Neuronal stem cell (in vitro differentiated cells): ENCODE results near the gene ZNF500.

Source experiments
- DNase-seq: peaks from one replicate; pipeline ENCODE4 v3.0.0-alpha.2; 2013; ENCODE audit warnings: low spot score
- H2AFZ ChIP-seq: one replicate; pipeline ENCODE4 v1.6.1; 2013; ENCODE audit warnings: mild to moderate bottlenecking, low read length, inconsistent platforms
- H2AK5ac ChIP-seq: 2 replicates; pipeline ENCODE4 v1.6.1; 2013; ENCODE audit warnings: low read depth, mild to moderate bottlenecking, inconsistent platforms, low read length, moderate library complexity, mixed read lengths
- H2BK120ac ChIP-seq: 2 replicates; pipeline ENCODE4 v1.6.1; 2013; ENCODE audit warnings: low read depth, mild to moderate bottlenecking, inconsistent platforms, low read length, moderate library complexity, mixed read lengths
- H2BK12ac ChIP-seq: one replicate; pipeline ENCODE4 v1.6.1; 2013; ENCODE audit warnings: low read length, inconsistent platforms
- H2BK15ac ChIP-seq: 2 replicates; pipeline ENCODE4 v1.6.1; 2013; ENCODE audit warnings: mild to moderate bottlenecking, low read length, inconsistent platforms, mixed read lengths
- H2BK5ac ChIP-seq: one replicate; pipeline ENCODE4 v1.6.1; 2013; ENCODE audit warnings: inconsistent platforms, mild to moderate bottlenecking, low read length, moderate library complexity
- H3K14ac ChIP-seq: one replicate; pipeline ENCODE4 v1.6.1; 2013; ENCODE audit warnings: low read length, inconsistent platforms
- H3K18ac ChIP-seq: 2 replicates; pipeline ENCODE4 v1.6.1; 2013; ENCODE audit warnings: low read length, inconsistent platforms
- H3K23ac ChIP-seq: 2 replicates; pipeline ENCODE4 v1.6.1; 2013; ENCODE audit warnings: low read depth, mild to moderate bottlenecking, mixed read lengths, low read length, inconsistent platforms; ENCODE audit not compliant: poor library complexity
- H3K27ac ChIP-seq: replicated peaks from 3 replicates; pipeline ENCODE4 v1.5.1; 2013; ENCODE audit warnings: low read length, inconsistent platforms
- H3K27me3 ChIP-seq, 3 experiments: 2 replicates each; pipeline ENCODE4 v1.6.1; 2013; ENCODE audit warnings: low read length in 3 of 3, mild to moderate bottlenecking in 2 of 3, inconsistent platforms in 1 of 3, low read depth in 1 of 3, mixed read lengths in 1 of 3, moderate library complexity in 1 of 3; ENCODE audit not compliant: control insufficient read depth in 3 of 3, insufficient read depth in 3 of 3
- H3K36me3 ChIP-seq, 2 donors: replicated peaks in 1 of 2; 2 replicates each; pipeline ENCODE4 v1.6.1; 2013; ENCODE audit warnings: low read length in 2 of 2; ENCODE audit not compliant: control insufficient read depth in 2 of 2, insufficient read depth in 2 of 2
- H3K4ac ChIP-seq: 2 replicates; pipeline ENCODE4 v1.6.1; 2013; ENCODE audit warnings: inconsistent platforms, mild to moderate bottlenecking, low read length, moderate library complexity
- H3K4me1 ChIP-seq, 2 donors: 1 replicate in 1 of 2; 2 replicates in 1 of 2; pipeline ENCODE4 v1.6.1; 2013; ENCODE audit warnings: low read length in 2 of 2, low read depth in 1 of 2; ENCODE audit not compliant: control insufficient read depth in 2 of 2, insufficient read depth in 1 of 2
- H3K4me2 ChIP-seq: one replicate; pipeline ENCODE4 v1.6.1; 2013; ENCODE audit warnings: mild to moderate bottlenecking, low read length, inconsistent platforms; ENCODE audit not compliant: insufficient read depth, poor library complexity, severe bottlenecking
- H3K4me3 ChIP-seq, 2 donors: 2 replicates each; pipeline ENCODE4 v1.5.1; 2013; ENCODE audit warnings: low read length in 2 of 2, mild to moderate bottlenecking in 2 of 2, inconsistent platforms in 1 of 2, moderate library complexity in 1 of 2
- H3K79me1 ChIP-seq: one replicate; pipeline ENCODE4 v1.6.1; 2013; ENCODE audit warnings: low read depth, mild to moderate bottlenecking, inconsistent platforms, low read length, moderate library complexity
- H3K9ac ChIP-seq: one replicate; pipeline ENCODE4 v1.6.1; 2013; ENCODE audit warnings: mild to moderate bottlenecking, low read depth, low read length, inconsistent platforms; ENCODE audit not compliant: poor library complexity
- H3K9me3 ChIP-seq, 2 donors: replicated peaks in 1 of 2; 2 replicates each; pipeline versions ENCODE3 to v1.6.1; 2013; ENCODE audit warnings: low read length in 2 of 2, mild to moderate bottlenecking in 2 of 2, inconsistent platforms in 1 of 2, low read depth in 1 of 2, mixed read lengths in 1 of 2, moderate library complexity in 1 of 2; ENCODE audit not compliant: control insufficient read depth in 2 of 2, insufficient read depth in 1 of 2
- H4K8ac ChIP-seq: one replicate; pipeline ENCODE4 v1.6.1; 2013; ENCODE audit warnings: low read depth, mild to moderate bottlenecking, inconsistent platforms, low read length, moderate library complexity
- H4K91ac ChIP-seq: one replicate; pipeline ENCODE4 v1.6.1; 2013; ENCODE audit warnings: low read length, low read depth, mild to moderate bottlenecking, inconsistent platforms; ENCODE audit not compliant: poor library complexity
- WGBS, 2 donors: extraction: QIAGEN DNeasy Blood & Tissue Kit; methylation state at CpG; one replicate each; pipeline ENCODE4 v1.1.7; 2013; ENCODE audit warnings: missing lambda C conversion rate in 2 of 2, mixed read lengths in 1 of 2; ENCODE audit not compliant: insufficient read length in 2 of 2, insufficient replicate concordance in 1 of 2; ENCODE audit errors: extremely low coverage in 2 of 2; 5-methylcytosine and 5-hydroxymethylcytosine counted together

Gene ZNF500

GRCh38 chr16:4750896-4751295, 16.1 kb downstream of the ZNF500 start:
- no peak for DNase-seq
- Histone ChIP-seq H3K18ac (no peak overlapping the region), H3K36me3 (peaks cover 29 to 53% of the 10 kb centered on the region in 2 donors), H2BK5ac (no peak overlapping the region), H3K4me3 (no peak overlapping the region), H3K4me2 (no peak overlapping the region), H3K27me3 (no peaks in the 10 kb centered on the region), H3K9me3 (peaks cover 7 to 11% of the 10 kb centered on the region in 2 donors), H3K27ac (no peak overlapping the region), H2AK5ac (no peak overlapping the region), H3K23ac (no peak overlapping the region), H3K14ac (no peak overlapping the region), H2BK12ac (no peak overlapping the region), H2BK120ac (no peak overlapping the region), H2BK15ac (no peak overlapping the region), H3K4me1 (peaks cover 0 to 7% of the 10 kb centered on the region in 2 donors), H4K91ac (no peak overlapping the region), H3K9ac (no peak overlapping the region), H4K8ac (no peak overlapping the region), H2AFZ (no peak overlapping the region), H3K79me1 (no peaks in the 10 kb centered on the region), H3K4ac (no peak overlapping the region)
- WGBS, 2 donors: no CpG with 5 or more reads among the region's 8 CpGs

GRCh38 chr16:4749700-4750257, 17.2 kb downstream of the ZNF500 start:
- Histone ChIP-seq H2BK15ac (no peak overlapping the region), H2BK120ac (no peak overlapping the region), H3K27ac (no peak overlapping the region), H3K36me3 (peaks cover 22 to 43% of the 10 kb centered on the region in 2 donors), H4K91ac (no peak overlapping the region), H3K23ac (no peak overlapping the region), H2BK12ac (no peak overlapping the region), H3K14ac (no peak overlapping the region), H2AFZ (no peak overlapping the region), H3K9ac (no peak overlapping the region), H3K79me1 (no peaks in the 10 kb centered on the region), H3K4me1 (peaks cover 0 to 7% of the 10 kb centered on the region in 2 donors), H3K27me3 (no peaks in the 10 kb centered on the region), H3K18ac (no peak overlapping the region), H2AK5ac (no peak overlapping the region), H3K9me3 (peaks cover 2% of the 10 kb centered on the region in 2 donors), H3K4me2 (no peak overlapping the region), H3K4me3 (peak overlapping the region in 1 of 2 donors; percentile 39), H3K4ac (no peak overlapping the region), H2BK5ac (no peak overlapping the region), H4K8ac (no peak overlapping the region)
- no peak for DNase-seq
- no CpG with 5 or more reads among the region's 10 CpGs for WGBS, 2 donors

GRCh38 chr16:4748682-4749411, 18.1 kb downstream of the ZNF500 start:
- Histone ChIP-seq H3K4me3 (no peak overlapping the region), H2AK5ac (peak overlapping the region; percentile 69), H3K14ac (no peak overlapping the region), H3K18ac (no peak overlapping the region), H3K79me1 (no peaks in the 10 kb centered on the region), H3K4ac (no peak overlapping the region), H2BK12ac (no peak overlapping the region), H4K91ac (no peak overlapping the region), H3K4me1 (peaks cover 0 to 7% of the 10 kb centered on the region in 2 donors), H3K23ac (peak overlapping the region; percentile 30), H3K36me3 (peaks cover 19 to 37% of the 10 kb centered on the region in 2 donors), H4K8ac (no peak overlapping the region), H3K27ac (no peak overlapping the region), H2AFZ (no peak overlapping the region), H3K27me3 (no peaks in the 10 kb centered on the region), H2BK120ac (no peak overlapping the region), H3K9ac (peak overlapping the region; percentile 12), H2BK5ac (peak overlapping the region; percentile 49), H3K9me3 (no peaks in the 10 kb centered on the region), H3K4me2 (no peak overlapping the region), H2BK15ac (no peak overlapping the region)
- WGBS, 2 donors: no CpG with 5 or more reads among the region's 16 CpGs
- DNase-seq: no peak

- Histone ChIP-seq H2BK120ac (no peak overlapping the region), H3K9me3 (no peaks in the 10 kb centered on the region), H3K9ac (peak overlapping the region; percentile 12), H3K18ac (no peak overlapping the region), H3K4me1 (peaks cover 0 to 7% of the 10 kb centered on the region in 2 donors), H2BK15ac (no peak overlapping the region), H3K4me3 (no peak overlapping the region), H3K79me1 (no peaks in the 10 kb centered on the region), H4K91ac (no peak overlapping the region), H4K8ac (no peak overlapping the region), H3K23ac (peak overlapping the region; percentile 30), H3K4ac (no peak overlapping the region), H2AK5ac (peak overlapping the region; percentile 69), H3K27me3 (no peaks in the 10 kb centered on the region), H3K4me2 (no peak overlapping the region), H3K36me3 (peaks cover 16 to 29% of the 10 kb centered on the region in 2 donors), H2BK5ac (peak overlapping the region; percentile 49), H3K27ac (no peak overlapping the region), H2AFZ (no peak overlapping the region), H2BK12ac (no peak overlapping the region), H3K14ac (no peak overlapping the region)
- WGBS, 2 donors: no CpG with 5 or more reads among the region's 14 CpGs
- no peak for DNase-seq
Observed at GRCh38 chr16:4747906-4748681, 18.9 kb downstream of the ZNF500 start.
